Activated CD8-positive, alpha-beta memory T cell treated with anti-CD3 and anti-CD28 coated beads, Interleukin-2, amount 10 ng/mL, durations not matched to agents 7 days and 5 days (primary cell): ENCODE results near the gene TMPRSS13. TPM values are rescaled to one million over a fixed set of nuclear protein-coding genes. Genes with fewer than 3 reads are reported as not detected.
A peak's percentile ranks its signal among the peaks of the same experiment; 100 is the strongest.
"Not testable (repeated sequence)": the region's sequence is repeated elsewhere in the genome, so short reads cannot be mapped to it uniquely, and the experiment has no call there.

ENCODE experiments used
- ATAC-seq: fragments of 150-1000 bp; cut with Tn5 transposase; one replicate; pipeline ENCODE4 v1.10.0; 2021; ENCODE audit warnings: moderate library complexity
- CTCF ChIA-PET: fragments of 350-600 bp; sonication (Branson Sonifier 250); formaldehyde crosslinking; loops from one replicate; lab custom pipeline; 2021; ENCODE audit warnings: antibody characterized with exemption; lab: Charles Lee
- DNase-seq: peaks from one replicate; pipeline ENCODE4 v3.0.0-alpha.2; 2020
- H3K27ac Mint-ChIP-seq: one replicate; pipeline ENCODE4 v1.8.0; 2021; ENCODE audit warnings: mild to moderate bottlenecking, mixed read lengths
- H3K27me3 Mint-ChIP-seq: one replicate; pipeline ENCODE4 v1.8.0; 2021; ENCODE audit warnings: mixed read lengths
- H3K36me3 Mint-ChIP-seq: one replicate; pipeline ENCODE4 v1.8.0; 2021; ENCODE audit warnings: mild to moderate bottlenecking, mixed read lengths
- H3K4me1 Mint-ChIP-seq: one replicate; pipeline ENCODE4 v1.8.0; 2021; ENCODE audit warnings: mixed read lengths
- H3K4me3 Mint-ChIP-seq: one replicate; pipeline ENCODE4 v1.8.0; 2021; ENCODE audit warnings: mild to moderate bottlenecking, moderate library complexity, mixed read lengths
- H3K9me3 Mint-ChIP-seq: one replicate; pipeline ENCODE4 v1.8.0; 2022; ENCODE audit warnings: low read depth, mixed read lengths
- total RNA-seq, 2 experiments: library from RNA; stranded (reverse); gene quantifications; one replicate each; pipeline ENCODE4 v1.2.3, GENCODE V29; 2021

TMPRSS13 gene
- total RNA-seq, 2 experiments from 2014 or later: 1.7 to 2.0 TPM

- CTCF ChIA-PET: interaction anchor here (1.3 to 13.0 kb wide), 5 partner anchors 12 to 120 kb away, joined by 4 to 147 read pairs (median 13); partner anchors contain the start of gene IL10RA
- H3K27me3 Mint-ChIP-seq: no peaks in the 10 kb centered on the region
- H3K4me1 Mint-ChIP-seq: peaks cover 80% of the 10 kb centered on the region
- ATAC-seq: no peak
- H3K27ac Mint-ChIP-seq: peak overlapping the region; percentile 33
- DNase-seq: no peak
- no peaks in the 10 kb centered on the region for H3K9me3 Mint-ChIP-seq
- H3K4me3 Mint-ChIP-seq: no peak overlapping the region
- no peaks in the 10 kb centered on the region for H3K36me3 Mint-ChIP-seq
Measured at GRCh38 chr11:117932947-117933346, 3.7 kb upstream of the TMPRSS13 start.

- no peaks in the 10 kb centered on the region for H3K36me3 Mint-ChIP-seq
- DNase-seq: no peak
- peaks cover 81% of the 10 kb centered on the region for H3K4me1 Mint-ChIP-seq
- no peak overlapping the region for H3K4me3 Mint-ChIP-seq
- no peaks in the 10 kb centered on the region for H3K9me3 Mint-ChIP-seq
- H3K27ac Mint-ChIP-seq: peak overlapping the region; percentile 95
- H3K27me3 Mint-ChIP-seq: peaks cover 3% of the 10 kb centered on the region
- no peak for ATAC-seq
- CTCF ChIA-PET: interaction anchor here (0.7 to 13.0 kb wide), 9 partner anchors 12 to 125 kb away, joined by 3 to 147 read pairs (median 11); partner anchors contain the start of gene IL10RA
Measured at GRCh38 chr11:117932426-117932825, 3.2 kb upstream of the TMPRSS13 start.

GRCh38 chr11:117931971-117932370 is 2.8 kb upstream of the TMPRSS13 start:
- CTCF ChIA-PET: interaction anchor here (0.7 to 13.0 kb wide), 11 partner anchors 13 to 124 kb away, joined by 3 to 147 read pairs (median 8); partner anchors contain the start of gene IL10RA
- Mint-ChIP-seq H3K36me3 (no peaks in the 10 kb centered on the region), H3K9me3 (no peaks in the 10 kb centered on the region), H3K4me3 (no peak overlapping the region), H3K27me3 (peaks cover 7% of the 10 kb centered on the region), H3K27ac (peak overlapping the region; percentile 95), H3K4me1 (peaks cover 81% of the 10 kb centered on the region)
- DNase-seq (peak; percentile 71), ATAC-seq (no peak)

GRCh38 chr11:117931331-117931950 is 2.2 kb upstream of the TMPRSS13 start:
- H3K4me3 Mint-ChIP-seq: no peak overlapping the region

GRCh38 chr11:117930668-117931330 is 1.6 kb upstream of the TMPRSS13 start:
- peak overlapping the region; percentile 35 for H3K4me3 Mint-ChIP-seq
- peak overlapping the region; percentile 95 for H3K27ac Mint-ChIP-seq
- H3K4me1 Mint-ChIP-seq: peaks cover 74% of the 10 kb centered on the region

More at GRCh38 chr11:117931331-117931950, 2.2 kb upstream of the TMPRSS13 start:
- Mint-ChIP-seq H3K4me1 (peaks cover 76% of the 10 kb centered on the region), H3K27me3 (peaks cover 7% of the 10 kb centered on the region), H3K27ac (peak overlapping the region; percentile 95), H3K36me3 (no peaks in the 10 kb centered on the region), H3K9me3 (no peaks in the 10 kb centered on the region)
- DNase-seq: no peak
- CTCF ChIA-PET: interaction anchor here (1.0 to 13.0 kb wide), 14 partner anchors 8 to 124 kb away, joined by 3 to 147 read pairs (median 6); partner anchors contain the start of gene IL10RA
- ATAC-seq: no peak

GRCh38 chr11:117929916-117930570 is 841 bp upstream of the TMPRSS13 start:
- H3K27me3 Mint-ChIP-seq: peaks cover 7% of the 10 kb centered on the region
- DNase-seq (no peak), ATAC-seq (no peak)
- peak overlapping the region; percentile 35 for H3K4me3 Mint-ChIP-seq
- H3K27ac Mint-ChIP-seq: peak overlapping the region; percentile 95
- CTCF ChIA-PET: interaction anchor here (0.9 to 13.0 kb wide), 9 partner anchors 11 to 123 kb away, joined by 3 to 147 read pairs (median 8); no protein-coding TSS in a partner anchor
- H3K36me3 Mint-ChIP-seq: no peaks in the 10 kb centered on the region
- peaks cover 68% of the 10 kb centered on the region for H3K4me1 Mint-ChIP-seq
- H3K9me3 Mint-ChIP-seq: no peaks in the 10 kb centered on the region

More at GRCh38 chr11:117930668-117931330, 1.6 kb upstream of the TMPRSS13 start:
- ATAC-seq (peak; percentile 81), DNase-seq (peak; percentile 78)
- peaks cover 7% of the 10 kb centered on the region for H3K27me3 Mint-ChIP-seq
- H3K36me3 Mint-ChIP-seq: no peaks in the 10 kb centered on the region
- CTCF ChIA-PET: interaction anchor here (0.9 to 13.0 kb wide), 13 partner anchors 9 to 123 kb away, joined by 3 to 147 read pairs (median 7); no protein-coding TSS in a partner anchor
- no peaks in the 10 kb centered on the region for H3K9me3 Mint-ChIP-seq

GRCh38 chr11:117928446-117929141 is 608 bp downstream of the TMPRSS13 start:
- Mint-ChIP-seq H3K27ac (no peak overlapping the region), H3K9me3 (no peaks in the 10 kb centered on the region), H3K4me3 (no peak overlapping the region), H3K36me3 (no peaks in the 10 kb centered on the region), H3K27me3 (peaks cover 7% of the 10 kb centered on the region), H3K4me1 (peaks cover 56% of the 10 kb centered on the region)
- CTCF ChIA-PET: interaction anchor here (0.8 to 13.0 kb wide), 3 partner anchors 16 to 121 kb away, joined by 3 to 147 read pairs (median 8); no protein-coding TSS in a partner anchor
- ATAC-seq (no peak), DNase-seq (no peak)

GRCh38 chr11:117927926-117928325 is 1.3 kb downstream of the TMPRSS13 start:
- Mint-ChIP-seq H3K9me3 (no peaks in the 10 kb centered on the region), H3K27me3 (peaks cover 7% of the 10 kb centered on the region), H3K27ac (no peak overlapping the region), H3K36me3 (no peaks in the 10 kb centered on the region), H3K4me1 (peaks cover 50% of the 10 kb centered on the region), H3K4me3 (no peak overlapping the region)
- ATAC-seq (no peak), DNase-seq (no peak)
- CTCF ChIA-PET: interaction anchor here (13.0 kb wide), 1 partner anchor 17 kb away, joined by 147 read pairs; no protein-coding TSS in a partner anchor

GRCh38 chr11:117926166-117926565 is 3.0 kb downstream of the TMPRSS13 start:
- H3K36me3 Mint-ChIP-seq, H3K9me3 Mint-ChIP-seq, H3K4me3 Mint-ChIP-seq, H3K27me3 Mint-ChIP-seq, H3K27ac Mint-ChIP-seq, DNase-seq, ATAC-seq: not testable (repeated sequence)
- CTCF ChIA-PET: interaction anchor here (1.9 kb wide), 1 partner anchor 21 kb away, joined by 7 read pairs; no protein-coding TSS in a partner anchor
- H3K4me1 Mint-ChIP-seq: peaks cover 37% of the 10 kb centered on the region

- Mint-ChIP-seq H3K4me1 (peaks cover 32% of the 10 kb centered on the region), H3K27ac (no peak overlapping the region), H3K9me3 (no peaks in the 10 kb centered on the region), H3K27me3 (peaks cover 7% of the 10 kb centered on the region), H3K36me3 (no peaks in the 10 kb centered on the region), H3K4me3 (no peak overlapping the region)
- no peak for DNase-seq
- ATAC-seq: no peak
- CTCF ChIA-PET: interaction anchor here (0.5 to 1.9 kb wide), 3 partner anchors 21 to 778 kb away, joined by 4 to 7 read pairs (median 4); no protein-coding TSS in a partner anchor
Measured at GRCh38 chr11:117925198-117925925, 3.8 kb downstream of the TMPRSS13 start.

- H3K27me3 Mint-ChIP-seq: peaks cover 7% of the 10 kb centered on the region
- H3K9me3 Mint-ChIP-seq: no peaks in the 10 kb centered on the region
- ATAC-seq (no peak), DNase-seq (no peak)
- no peak overlapping the region for H3K4me3 Mint-ChIP-seq
- H3K36me3 Mint-ChIP-seq: no peaks in the 10 kb centered on the region
- CTCF ChIA-PET: interaction anchor here (0.5 to 1.9 kb wide), 3 partner anchors 22 to 779 kb away, joined by 4 to 7 read pairs (median 4); no protein-coding TSS in a partner anchor
- H3K27ac Mint-ChIP-seq: no peak overlapping the region
- H3K4me1 Mint-ChIP-seq: peaks cover 29% of the 10 kb centered on the region
Measured at GRCh38 chr11:117924631-117925170, 4.5 kb downstream of the TMPRSS13 start.
